H1 (cell line): ENCODE data around the gene APBB1. TPM values are rescaled to one million over a fixed set of nuclear protein-coding genes. Genes with fewer than 3 reads are reported as not detected.

Experiments
- ATF3 ChIP-seq: IDR thresholded peaks from 2 replicates; pipeline ENCODE4 v1.6.1; 2011; ENCODE audit warnings: low read depth, mild to moderate bottlenecking, low read length; ENCODE audit not compliant: insufficient read depth
- CEBPB ChIP-seq: IDR thresholded peaks from 2 replicates; pipeline ENCODE4 v1.6.1; 2012; ENCODE audit warnings: low read depth, low read length
- CHD7 ChIP-seq: fragments of 300-600 bp; sonication (generic); IDR thresholded peaks from 2 replicates; pipeline ENCODE4 v1.7.1; 2012; ENCODE audit warnings: low read length, moderate library complexity, mild to moderate bottlenecking, inconsistent platforms; ENCODE audit not compliant: insufficient replicate concordance
- CTCF ChIP-seq, 3 experiments: IDR thresholded peaks; 1 replicate in 2 of 3; 2 replicates in 1 of 3; pipeline versions ENCODE4 v1.5.1 to v1.6.1; 2011; ENCODE audit warnings: low read length in 3 of 3, mild to moderate bottlenecking in 3 of 3, inconsistent platforms in 2 of 3, low read depth in 1 of 3, moderate library complexity in 1 of 3; ENCODE audit not compliant: insufficient read depth in 1 of 3; ENCODE audit errors: control extremely low read depth in 1 of 3
- EP300 ChIP-seq, 2 experiments: IDR thresholded peaks; 1 replicate in 1 of 2; 2 replicates in 1 of 2; pipeline ENCODE4 v1.6.1; 2011 to 2012; ENCODE audit warnings: low read depth in 2 of 2, low read length in 2 of 2, mild to moderate bottlenecking in 2 of 2, borderline replicate concordance in 1 of 2, inconsistent platforms in 1 of 2, moderate library complexity in 1 of 2
- KDM5A ChIP-seq: fragments of 200-600 bp; IDR thresholded peaks from 2 replicates; pipeline ENCODE4 v1.7.1; 2012; ENCODE audit warnings: mild to moderate bottlenecking, low read length, inconsistent platforms, mixed read lengths
- POLR2AphosphoS5 ChIP-seq: IDR thresholded peaks from 2 replicates; pipeline ENCODE4 v1.6.1; 2011; ENCODE audit warnings: low read depth, low read length
- polyA plus RNA-seq, 7 experiments: library from polyadenylated mRNA; depleted of rRNA in 3 of 7; stranded (reverse) in 5 of 7; unstranded in 2 of 7; fragments of >200 nt in 5 of 7; fragments of 200-250 nt in 2 of 7; gene quantifications; 1 replicate in 5 of 7; 2 replicates in 1 of 7; 4 replicates in 1 of 7; pipeline versions ENCODE4 v1.2.1 to v1.2.3, GENCODE V29; 2011 to 2013; ENCODE audit warnings: missing spikeins in 2 of 7, mixed read lengths in 2 of 7
- total RNA-seq: library from RNA; stranded (reverse); fragmentation: NEBNext Ultra II Directional; extraction: Animal tissue kit (Norgen Biotek cat#: 25700); gene quantifications from 2 replicates; pipeline ENCODE4 v1.2.1, GENCODE V29; 2021

APBB1 gene
- total and polyA plus RNA-seq, 2 of the 8 experiments (the other 6 are each of a cell fraction or from before 2014, with no cell fraction given), result 23.9 to 33.1 TPM

- TF ChIP-seq CEBPB (no peak), POLR2AphosphoS5 (no peak), KDM5A (no peak), ATF3 (no peak), CHD7 (peak; percentile 66), EP300 (IDR thresholded peaks at IDR 0.05; ENCODE audit: borderline replicate concordance in 1 of 2, low read depth in 2 of 2, low read length in 2 of 2) (no peak; a peak in 1 of 3 replicates), CTCF (IDR thresholded peaks at IDR 0.05; ENCODE audit: control extremely low read depth in 1 of 3, insufficient read depth in 1 of 3, low read depth in 1 of 3, low read length in 3 of 3) (peak; percentile 77 to 98 (median 97))
These were observed 65.4 kb downstream of the APBB1 start (continued) for GRCh38 chr11:6353367-6353987.
